OCI-LY3 (cell line): ENCODE data around the gene UNC93B1.

Source experiments
- CTCF ChIP-seq: fragments of 200-600, 300-600 bp; sonication (generic); IDR thresholded peaks from 2 replicates; pipeline ENCODE4 v1.5.1; 2014; ENCODE audit warnings: antibody characterized with exemption, low read length, low read depth
- EZH2phosphoT487 ChIP-seq: fragments of 200-600 bp; shearing (Covaris generic); IDR thresholded peaks from 2 replicates; pipeline ENCODE4 v1.6.1; 2018; ENCODE audit warnings: antibody characterized with exemption, mixed run types, low read depth

GRCh38 chr11:67996051-67996450 lies 7.8 kb downstream of the UNC93B1 start:
- TF ChIP-seq CTCF (no peak), EZH2phosphoT487 (no peak)
